Fibroblast of skin of abdomen (primary cell): Measurements from ENCODE around the gene SMIM5.
A peak's percentile ranks its signal among the peaks of the same experiment; 100 is the strongest.

Source experiments
- DNase-seq: peaks from one replicate; pipeline ENCODE4 v3.0.0-alpha.2; 2013

Gene SMIM5

GRCh38 chr17:75641343-75641742, 8.1 kb downstream of the SMIM5 start:
- no peak for DNase-seq

GRCh38 chr17:75642182-75642783, 9.0 kb downstream of the SMIM5 start:
- no peak for DNase-seq

GRCh38 chr17:75642784-75643642, 9.8 kb downstream of the SMIM5 start:
- no peak for DNase-seq

GRCh38 chr17:75643643-75644017, 10.4 kb downstream of the SMIM5 start:
- DNase-seq = no peak

GRCh38 chr17:75645501-75645888, 12.3 kb downstream of the SMIM5 start:
- DNase-seq = no peak

GRCh38 chr17:75645889-75646637, 12.8 kb downstream of the SMIM5 start:
- no peak for DNase-seq

- DNase-seq = no peak
Measured at GRCh38 chr17:75646638-75646992, 13.4 kb downstream of the SMIM5 start.

- DNase-seq = no peak
Measured at GRCh38 chr17:75647061-75647460, 13.8 kb downstream of the SMIM5 start.

GRCh38 chr17:75647921-75648320, 14.7 kb downstream of the SMIM5 start:
- DNase-seq = no peak

- no peak for DNase-seq
Measured at GRCh38 chr17:75649687-75650086, 16.5 kb downstream of the SMIM5 start.

- DNase-seq = no peak
Measured at GRCh38 chr17:75650874-75651273, 17.6 kb downstream of the SMIM5 start.

GRCh38 chr17:75652341-75652740, 19.1 kb downstream of the SMIM5 start:
- no peak for DNase-seq

- DNase-seq = peak; percentile 23
Measured at GRCh38 chr17:75652934-75653549, 19.8 kb downstream of the SMIM5 start.

GRCh38 chr17:75654176-75654575, 20.9 kb downstream of the SMIM5 start:
- DNase-seq = no peak

- no peak for DNase-seq
Measured at GRCh38 chr17:75658237-75658636, 25.0 kb downstream of the SMIM5 start.

GRCh38 chr17:75661531-75661930, 28.3 kb downstream of the SMIM5 start:
- DNase-seq = no peak

- no peak for DNase-seq
Measured at GRCh38 chr17:75662511-75662910, 29.3 kb downstream of the SMIM5 start.

- DNase-seq = no peak
Measured at GRCh38 chr17:75664099-75664549, 30.9 kb downstream of the SMIM5 start.

- DNase-seq = no peak
Measured at GRCh38 chr17:75665981-75666380, 32.7 kb downstream of the SMIM5 start.

GRCh38 chr17:75666959-75667790, 33.9 kb downstream of the SMIM5 start, which contains the start of the genes RECQL5 and SAP30BP:
Gene RECQL5 (minus strand): TSS chr17:75667154. CDS start chr17:75666557, 597 bp downstream.
Gene SAP30BP (plus strand): TSS chr17:75667338. CDS start chr17:75667373, 35 bp downstream.
- DNase-seq = peak; percentile 98

- no peak for DNase-seq
Measured at GRCh38 chr17:75667825-75668224, 34.6 kb downstream of the SMIM5 start.

GRCh38 chr17:75668489-75668888, 35.3 kb downstream of the SMIM5 start:
- no peak for DNase-seq
